Measurements from ENCODE around the gene PPP1R1B.

PPP1R1B gene

GRCh38 chr17:39658760-39659159 lies 32.0 kb downstream of the PPP1R1B start:
- no peak for DNase-seq

DNA sequence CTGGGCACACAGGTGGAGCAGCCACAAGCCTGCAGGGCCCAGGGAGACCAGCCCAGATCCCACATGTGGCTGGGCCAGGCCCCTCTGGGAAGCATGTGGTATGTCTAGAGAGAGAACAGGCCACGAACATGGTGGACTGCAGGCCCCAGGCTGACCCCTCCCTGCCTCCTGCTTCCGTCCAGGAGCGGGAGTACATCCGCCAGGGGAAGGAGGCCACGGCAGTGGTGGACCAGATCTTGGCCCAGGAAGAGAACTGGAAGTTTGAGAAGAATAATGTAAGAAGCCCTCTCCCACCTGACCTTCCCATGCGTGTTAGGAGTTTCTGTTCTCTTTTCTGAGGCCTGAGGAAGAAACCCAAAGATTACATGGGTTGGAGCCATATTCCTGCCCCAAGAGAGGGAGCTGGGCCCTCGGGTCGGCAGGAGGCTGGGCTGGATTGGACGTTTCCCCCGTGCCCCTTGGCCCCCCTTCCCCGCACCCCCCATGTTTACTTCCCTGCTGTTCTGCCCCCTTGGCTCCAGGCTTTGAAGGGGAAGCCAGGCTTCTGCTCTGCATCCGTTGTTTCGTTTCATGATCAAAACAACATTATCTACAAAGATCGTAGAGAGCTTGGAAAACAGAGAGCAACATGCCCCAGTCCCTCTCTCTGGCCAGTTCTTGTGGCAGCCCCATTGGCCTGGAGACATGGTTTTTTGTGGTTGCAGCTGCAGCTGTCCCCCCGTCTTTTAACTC lies 32.7 kb downstream of the PPP1R1B start:
- no peak for DNase-seq

GRCh38 chr17:39660011-39660360 lies 33.2 kb downstream of the PPP1R1B start:
- no peak for DNase-seq

DNA sequence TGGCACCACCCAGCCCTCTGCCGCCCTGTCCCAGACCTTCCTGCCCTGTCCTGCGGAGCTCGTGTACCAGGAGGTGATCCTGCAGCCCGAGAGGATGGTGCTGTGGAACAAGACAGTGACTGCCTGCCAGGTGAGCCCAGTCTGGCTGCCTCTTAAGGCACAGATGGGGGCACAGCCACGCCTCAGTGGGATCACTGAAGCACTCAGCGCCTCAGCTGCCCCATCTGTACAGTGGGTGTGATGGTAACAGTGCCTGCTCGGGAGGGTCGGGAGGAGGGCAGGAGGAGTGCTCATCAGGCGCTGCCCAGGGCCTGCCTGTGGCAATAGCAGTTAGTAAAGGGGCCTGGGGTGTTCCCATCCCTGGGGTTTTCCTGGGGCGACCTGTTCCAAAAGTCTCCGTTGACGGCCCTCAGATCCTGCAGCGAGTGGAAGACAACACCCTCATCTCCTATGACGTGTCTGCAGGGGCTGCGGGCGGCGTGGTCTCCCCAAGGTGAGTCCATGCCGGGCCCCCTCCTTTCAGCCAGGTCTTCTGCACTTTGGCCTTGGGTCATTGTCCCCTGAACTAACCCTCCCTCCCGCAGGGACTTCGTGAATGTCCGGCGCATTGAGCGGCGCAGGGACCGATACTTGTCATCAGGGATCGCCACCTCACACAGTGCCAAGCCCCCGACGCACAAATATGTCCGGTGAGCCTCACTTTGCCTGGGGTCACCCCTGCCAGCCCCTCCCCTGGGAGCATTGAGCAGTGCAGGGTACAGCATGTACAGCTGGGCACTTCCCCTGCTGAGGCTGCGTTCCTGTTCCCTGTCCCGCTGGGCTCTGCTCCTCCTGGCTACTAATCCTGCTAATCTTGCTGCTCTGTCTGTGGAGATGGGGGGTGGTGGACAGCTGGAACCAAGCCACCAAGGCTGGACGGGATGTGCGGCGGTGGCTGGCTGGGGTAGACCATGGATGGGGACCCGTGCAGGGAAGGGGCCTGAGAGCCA lies 33.9 kb downstream of the PPP1R1B start:
- no peak for DNase-seq

DNA sequence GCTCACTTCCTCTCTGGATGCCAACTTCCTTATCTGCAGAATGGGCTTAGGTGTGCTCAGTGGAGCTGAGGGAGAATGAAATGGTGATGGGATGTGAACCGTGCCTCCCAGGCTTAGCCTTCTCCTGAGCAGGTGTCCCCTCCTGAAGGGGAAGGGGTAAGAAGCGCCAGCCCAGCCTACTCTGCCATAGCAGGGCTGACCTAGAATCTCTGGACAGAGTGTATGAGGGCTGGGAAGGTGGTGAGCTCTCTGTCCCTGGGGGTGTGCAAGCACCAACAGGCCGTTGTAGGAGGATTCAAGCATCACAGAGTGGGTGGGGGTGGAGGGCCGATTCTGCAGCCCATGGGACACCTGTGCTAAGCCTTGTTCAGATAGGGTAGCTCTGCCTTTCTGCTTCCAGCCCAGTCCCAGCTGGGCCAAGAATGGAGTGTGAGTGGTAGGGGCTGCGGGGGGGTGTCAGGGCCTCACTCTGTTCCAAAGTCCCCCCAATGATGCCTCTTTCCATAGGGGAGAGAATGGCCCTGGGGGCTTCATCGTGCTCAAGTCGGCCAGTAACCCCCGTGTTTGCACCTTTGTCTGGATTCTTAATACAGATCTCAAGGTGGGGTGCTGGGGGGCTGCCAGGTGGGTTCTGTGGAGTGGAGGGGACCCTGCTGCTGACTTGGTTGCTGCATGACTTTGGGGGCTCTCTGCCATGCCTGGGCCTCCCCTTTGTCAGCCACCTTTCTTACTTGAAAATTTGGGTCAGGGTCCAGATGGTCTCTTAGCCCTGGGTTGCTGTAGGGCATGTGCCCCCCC lies 35.2 kb downstream of the PPP1R1B start:
- DNase-seq = no peak

DNA sequence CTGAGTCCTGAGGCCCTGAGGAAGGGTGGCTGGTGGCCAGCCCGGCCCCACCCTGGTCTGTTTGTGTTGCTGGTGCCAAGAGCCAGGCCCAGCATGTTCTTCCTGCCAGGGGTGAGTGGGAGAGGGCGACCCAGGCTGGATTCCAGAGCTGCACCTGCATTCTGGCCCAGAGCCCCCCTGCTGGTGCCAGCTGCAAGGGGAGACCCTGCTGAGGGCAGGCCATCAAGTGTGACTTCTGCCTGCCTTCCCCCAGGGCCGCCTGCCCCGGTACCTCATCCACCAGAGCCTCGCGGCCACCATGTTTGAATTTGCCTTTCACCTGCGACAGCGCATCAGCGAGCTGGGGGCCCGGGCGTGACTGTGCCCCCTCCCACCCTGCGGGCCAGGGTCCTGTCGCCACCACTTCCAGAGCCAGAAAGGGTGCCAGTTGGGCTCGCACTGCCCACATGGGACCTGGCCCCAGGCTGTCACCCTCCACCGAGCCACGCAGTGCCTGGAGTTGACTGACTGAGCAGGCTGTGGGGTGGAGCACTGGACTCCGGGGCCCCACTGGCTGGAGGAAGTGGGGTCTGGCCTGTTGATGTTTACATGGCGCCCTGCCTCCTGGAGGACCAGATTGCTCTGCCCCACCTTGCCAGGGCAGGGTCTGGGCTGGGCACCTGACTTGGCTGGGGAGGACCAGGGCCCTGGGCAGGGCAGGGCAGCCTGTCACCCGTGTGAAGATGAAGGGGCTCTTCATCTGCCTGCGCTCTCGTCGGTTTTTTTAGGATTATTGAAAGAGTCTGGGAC lies 36.0 kb downstream of the PPP1R1B start:
- no peak for DNase-seq

GRCh38 chr17:39663340-39663687 lies 36.6 kb downstream of the PPP1R1B start:
- no peak for DNase-seq

GRCh38 chr17:39663688-39664580 lies 37.2 kb downstream of the PPP1R1B start:
- no peak for DNase-seq

- DNase-seq = no peak
These were observed 38.1 kb downstream of the PPP1R1B start, which contains the start of gene TCAP for GRCh38 chr17:39664581-39665561. Gene TCAP, plus strand, starts transcription at chr17:39665349. Its CDS starts 11 bp downstream, at chr17:39665360.

- DNase-seq = no peak
These were observed 39.0 kb downstream of the PPP1R1B start for GRCh38 chr17:39665642-39666224.

- DNase-seq = no peak
These were observed 39.5 kb downstream of the PPP1R1B start for GRCh38 chr17:39666231-39666600.

DNA sequence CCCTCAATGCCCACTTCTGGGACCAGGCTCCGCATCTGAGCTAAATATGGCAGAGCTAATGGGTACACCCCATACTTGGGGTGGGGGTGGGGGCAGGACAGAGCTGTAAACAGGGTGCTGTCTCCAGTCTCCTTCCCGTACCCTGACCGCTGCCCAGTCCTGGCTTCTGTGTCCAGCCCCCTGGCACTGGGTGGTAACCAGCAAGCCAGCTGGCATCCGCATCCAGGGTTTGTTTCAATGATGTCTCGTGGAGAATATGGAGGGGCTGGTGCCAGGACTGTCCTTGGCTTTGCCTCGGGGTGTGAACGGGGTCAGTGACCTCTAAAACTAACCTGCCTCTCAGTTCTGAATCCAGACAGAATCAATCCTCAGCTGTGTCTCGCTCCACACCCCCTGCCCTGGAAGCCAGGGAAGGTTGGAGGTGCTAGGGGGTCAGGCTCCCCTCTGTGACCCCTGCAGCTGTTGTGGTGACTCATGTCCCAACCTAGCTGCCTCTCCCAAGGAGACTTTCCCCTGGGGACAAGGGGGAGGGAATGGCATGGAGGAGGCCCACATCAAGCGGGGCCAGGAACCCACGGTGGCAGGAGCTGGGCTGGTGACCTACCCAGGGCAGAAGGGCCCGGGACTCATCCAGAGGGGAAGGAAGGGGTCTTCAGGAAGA lies 40.0 kb downstream of the PPP1R1B start:
- DNase-seq = no peak

DNA sequence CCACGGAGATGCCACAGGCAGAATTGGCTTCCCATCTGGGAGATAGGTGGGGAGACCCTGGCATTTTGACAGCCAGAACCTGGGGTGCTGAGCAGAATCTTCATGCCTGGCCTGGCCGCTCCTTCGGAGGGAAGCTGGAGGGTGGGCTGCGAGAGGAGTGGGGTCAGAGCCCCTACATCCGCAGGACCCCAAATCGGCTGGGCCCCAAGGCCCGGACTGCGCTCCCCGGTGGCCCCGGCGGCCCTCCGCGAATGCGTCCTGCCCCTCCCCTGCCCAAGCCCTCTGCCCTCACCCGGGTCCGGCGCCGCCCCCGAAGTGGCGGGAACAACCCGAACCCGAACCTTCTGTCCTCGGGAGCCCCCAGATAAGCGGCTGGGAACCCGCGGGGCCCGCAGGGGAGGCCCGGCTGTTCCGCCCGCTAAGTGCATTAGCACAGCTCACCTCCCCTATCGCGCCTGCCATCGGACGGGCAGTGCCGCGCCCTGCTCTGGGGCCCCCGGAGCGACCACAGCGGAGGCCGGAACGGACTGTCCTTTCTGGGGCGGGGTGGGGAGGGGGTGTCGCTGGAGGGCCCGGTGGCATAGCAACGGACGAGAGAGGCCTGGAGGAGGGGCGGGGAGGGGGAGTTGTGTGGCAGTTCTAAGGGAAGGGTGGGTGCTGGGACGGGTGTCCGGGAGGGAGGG lies 40.7 kb downstream of the PPP1R1B start:
- DNase-seq = no peak

- peak; percentile 77 for DNase-seq
These were observed 41.5 kb downstream of the PPP1R1B start, which contains the start of gene PNMT for GRCh38 chr17:39667945-39668924. Gene PNMT, plus strand, starts transcription at chr17:39668453. Its CDS starts 23 bp downstream, at chr17:39668476.

GRCh38 chr17:39669897-39670735 lies 43.4 kb downstream of the PPP1R1B start:
- DNase-seq = no peak

DNA sequence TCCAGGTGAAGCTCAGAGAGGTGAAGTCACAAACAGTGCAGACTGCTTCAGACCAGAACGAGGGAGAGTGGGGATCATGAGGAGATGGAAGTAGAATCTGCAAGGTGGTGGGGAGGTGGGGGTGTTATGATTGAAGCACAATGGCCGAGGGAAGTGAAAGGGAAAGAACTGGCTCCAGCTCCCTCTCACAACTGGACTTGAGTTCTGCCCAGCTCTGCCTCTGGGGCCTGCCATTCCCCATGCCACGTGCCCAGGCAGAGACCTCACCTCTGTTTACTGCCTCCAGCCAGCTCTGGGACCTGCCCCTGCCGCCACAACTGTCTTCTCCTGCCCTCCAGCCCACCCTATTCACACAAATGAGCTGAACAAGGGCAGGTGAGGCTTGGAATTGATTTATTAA lies 44.0 kb downstream of the PPP1R1B start:
- DNase-seq = no peak

Measured in stimulated activated CD4-positive, alpha-beta T cell treated with anti-CD3 and anti-CD28 coated beads, Interleukin-12 subunit alpha, Interleukin-12 subunit beta, amount 100 ng/mL, for 4 hours (primary cell).